Heart left ventricle (tissue), 16 donors: ENCODE data around the gene TSNAX. TPM values are rescaled to one million over a fixed set of nuclear protein-coding genes. Genes with fewer than 3 reads are reported as not detected.
A peak's percentile ranks its signal among the peaks of the same experiment; 100 is the strongest.

Experiments
- ATAC-seq, 4 donors: fragments of 200-7000 bp; cut with Tn5 transposase; one replicate each; pipeline ENCODE4 v1.9.1; 2020 to 2022; ENCODE audit warnings: moderate library complexity in 4 of 4, mild to moderate bottlenecking in 3 of 4, moderate number of reproducible peaks in 1 of 4
- DNase-seq, 5 donors: peaks; one replicate each; pipeline ENCODE4 v3.0.0-alpha.2; 2020
- H3K27ac ChIP-seq, 12 donors: fragments of 200-600 bp; sonication (generic) in 4 of 12; one replicate each; pipeline versions ENCODE4 v1.5.0 to v1.8.0; 2016 to 2022; ENCODE audit warnings: mild to moderate bottlenecking in 2 of 12
- H3K27me3 ChIP-seq, 9 donors: fragments of 200-600 bp; sonication (generic) in 2 of 9; one replicate each; pipeline versions ENCODE4 v1.5.1 to v1.8.0; 2016 to 2022; ENCODE audit warnings: mild to moderate bottlenecking in 3 of 9
- H3K36me3 ChIP-seq, 9 donors: fragments of 200-600 bp; sonication (generic) in 2 of 9; one replicate each; pipeline versions ENCODE4 v1.5.0 to v1.8.0; 2018 to 2022; ENCODE audit warnings: mild to moderate bottlenecking in 2 of 9
- H3K4me1 ChIP-seq, 12 donors: fragments of 200-600 bp; sonication (generic) in 4 of 12; one replicate each; pipeline versions ENCODE4 v1.5.0 to v1.8.0; 2016 to 2022; ENCODE audit warnings: mild to moderate bottlenecking in 3 of 12
- H3K4me3 ChIP-seq, 12 donors: fragments of 200-600 bp; sonication (generic) in 4 of 12; one replicate each; pipeline versions ENCODE4 v1.5.0 to v1.8.0; 2017 to 2022; ENCODE audit warnings: mild to moderate bottlenecking in 9 of 12, moderate library complexity in 4 of 12
- H3K9me3 ChIP-seq, 12 donors: fragments of 200-600 bp; sonication (generic) in 4 of 12; one replicate each; pipeline versions ENCODE4 v1.5.0 to v1.8.0; 2016 to 2022; ENCODE audit warnings: mild to moderate bottlenecking in 1 of 12
- POLR2A ChIP-seq, 2 donors: fragments of 450-650 bp; IDR thresholded peaks; one replicate each; pipeline ENCODE4 v1.6.1; 2017; ENCODE audit warnings: antibody characterized with exemption in 2 of 2, mild to moderate bottlenecking in 2 of 2, moderate library complexity in 2 of 2
- WGBS, 4 donors: extraction: QIAGEN DNeasy Blood & Tissue Kit in 2 of 4; methylation state at CpG; one replicate each; pipeline versions ENCODE4 v1.1.5 to v1.1.7; 2013 to 2018; 5-methylcytosine and 5-hydroxymethylcytosine counted together
- intact Hi-C, 10 donors: fragments of 100-400 bp; cut with DNase I; formaldehyde crosslinking; loops; one replicate each; pipeline versions ENCODE4 v1.11.1 to v1.14.2; 2022
- polyA plus RNA-seq, 2 donors: library from polyadenylated mRNA; stranded (reverse); fragments of 200-250 nt; gene quantifications; one replicate each; pipeline ENCODE4 v1.2.3, GENCODE V29; 2013
- total RNA-seq, 9 donors: library from RNA; depleted of rRNA in 2 of 9; stranded (reverse); fragments of >200 nt in 2 of 9; fragmentation: NEBNext Ultra II Directional in 3 of 9; extraction: Animal tissue kit (Norgen Biotek cat#: 25700) in 3 of 9; gene quantifications; one replicate each; pipeline versions ENCODE4 v1.1.0 to v1.2.4, GENCODE V29; 2016 to 2023
- TF ChIP-seq, protein P1 (sequence below), 12 donors: fragments of 200-600 bp; sonication (generic) in 4 of 12; IDR thresholded peaks; one replicate each; pipeline versions ENCODE4 v1.5.0 to v1.8.0; 2018 to 2022; ENCODE audit warnings: antibody characterized with exemption in 12 of 12, mild to moderate bottlenecking in 5 of 12
- donor health status: ischemic (EF 13 %, LVEDD 7.1; RV severe dilation, severe dysfunction).
- donor health status: healthy with polysubstance abuse.
- donor health status: DM: no; HTN: yes; CAD: no.
- donor health status: DM: no; HTN: no; CAD: no.
- donor health status: ischemic (EF 25% LVEDD 6.9; RV normal size, moderate dysfunction).
- donor health status: ischemic (EF 25% LVEDD 5.7; RV mildly dilated, moderate dysfunction).
- donor health status: healthy.
- donor health status: DM: yes; HTN: yes; CAD: no.
- donor health status: ischemic (EF 35%, LVEDD 5.7; RV mildly dilated, moderate dysfunction).
- donor health status: nonischemic (EF 11% LVEDD 7.7; RV severe dilation, severe dysfunction).
- donor health status: DM: yes; HTN: yes; CAD: no.
- donor health status: PGD.
- donor health status: ischemic (EF 29% LVEDD 5.4; RV normal size, mild dysfunction).
- donor health status: nonischemic (EF 23%, LVEDD 6.1; RV moderate dilation, normal function).

The TSNAX gene
- total and polyA plus RNA-seq, 11 donors: 9.7 to 43.5 (median 31.7) TPM

DNA sequence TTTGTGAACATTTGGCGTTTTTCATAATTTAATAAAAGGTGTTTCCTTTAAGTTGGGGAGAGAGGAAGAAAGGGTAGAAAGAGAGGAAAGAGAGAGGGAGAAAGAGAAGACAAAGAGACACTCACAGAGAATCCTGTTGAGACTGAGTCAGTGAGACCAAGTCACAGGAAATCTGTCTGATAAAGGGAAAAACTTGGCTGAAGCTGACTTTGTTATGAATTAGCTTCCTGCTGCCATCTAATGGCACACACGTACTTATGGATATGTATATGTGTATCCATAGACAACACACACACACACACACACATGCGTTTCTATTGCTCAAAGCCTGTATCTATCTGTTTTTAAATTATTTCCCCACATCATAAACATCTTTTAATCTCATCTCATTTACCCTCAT is 55.6 kb downstream of the TSNAX start:
- peaks cover 0 to 13% (median 0%) of the 10 kb centered on the region in 12 donors for H3K4me1 ChIP-seq
- no peaks in the 10 kb centered on the region for H3K36me3 ChIP-seq
- ATAC-seq (peak in 1 of 4 donors; percentile 28), DNase-seq (no peak)
- no peaks in the 10 kb centered on the region for H3K27me3 ChIP-seq
- intact Hi-C loops: no loop called here
- H3K9me3 ChIP-seq: no peaks in the 10 kb centered on the region
- TF ChIP-seq POLR2A (IDR thresholded peaks at IDR 0.05): no peak
- TF ChIP-seq, protein P1, sequence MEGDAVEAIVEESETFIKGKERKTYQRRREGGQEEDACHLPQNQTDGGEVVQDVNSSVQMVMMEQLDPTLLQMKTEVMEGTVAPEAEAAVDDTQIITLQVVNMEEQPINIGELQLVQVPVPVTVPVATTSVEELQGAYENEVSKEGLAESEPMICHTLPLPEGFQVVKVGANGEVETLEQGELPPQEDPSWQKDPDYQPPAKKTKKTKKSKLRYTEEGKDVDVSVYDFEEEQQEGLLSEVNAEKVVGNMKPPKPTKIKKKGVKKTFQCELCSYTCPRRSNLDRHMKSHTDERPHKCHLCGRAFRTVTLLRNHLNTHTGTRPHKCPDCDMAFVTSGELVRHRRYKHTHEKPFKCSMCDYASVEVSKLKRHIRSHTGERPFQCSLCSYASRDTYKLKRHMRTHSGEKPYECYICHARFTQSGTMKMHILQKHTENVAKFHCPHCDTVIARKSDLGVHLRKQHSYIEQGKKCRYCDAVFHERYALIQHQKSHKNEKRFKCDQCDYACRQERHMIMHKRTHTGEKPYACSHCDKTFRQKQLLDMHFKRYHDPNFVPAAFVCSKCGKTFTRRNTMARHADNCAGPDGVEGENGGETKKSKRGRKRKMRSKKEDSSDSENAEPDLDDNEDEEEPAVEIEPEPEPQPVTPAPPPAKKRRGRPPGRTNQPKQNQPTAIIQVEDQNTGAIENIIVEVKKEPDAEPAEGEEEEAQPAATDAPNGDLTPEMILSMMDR (IDR thresholded peaks at IDR 0.05): peak in 1 of 12 donors; percentile 31
- peak overlapping the region in 2 of 12 donors; percentile 0 to 37 for H3K27ac ChIP-seq
- no peak overlapping the region for H3K4me3 ChIP-seq
- 29 to 44% (median 33%) methylated on average over 3 of the region's 3 CpGs for WGBS, 4 donors

DNA sequence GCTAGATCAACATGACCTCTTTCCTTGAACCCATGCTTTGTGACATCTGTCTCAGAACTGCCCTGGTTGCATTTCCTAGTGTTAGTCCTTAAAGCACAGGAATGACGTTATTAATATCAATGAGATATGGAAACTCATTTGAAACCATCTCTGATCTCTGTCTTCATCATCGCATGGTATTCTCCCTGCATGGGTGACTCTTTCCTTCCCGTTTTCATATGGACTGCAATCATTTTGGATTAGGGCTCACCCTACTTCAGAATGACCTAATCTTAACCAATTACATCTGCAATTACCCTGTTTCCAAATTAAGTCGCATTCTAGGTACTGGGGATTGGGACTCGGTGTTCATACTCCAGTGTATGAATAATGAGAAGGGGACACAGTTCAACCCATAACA is 56.5 kb downstream of the TSNAX start:
- Histone ChIP-seq H3K36me3 (no peaks in the 10 kb centered on the region), H3K4me1 (peaks cover 0 to 14% (median 0%) of the 10 kb centered on the region in 12 donors), H3K9me3 (no peaks in the 10 kb centered on the region), H3K4me3 (no peak overlapping the region), H3K27me3 (no peaks in the 10 kb centered on the region), H3K27ac (no peak overlapping the region)
- no peak for TF ChIP-seq POLR2A (IDR thresholded peaks at IDR 0.05)
- TF ChIP-seq, protein P1 (IDR thresholded peaks at IDR 0.05): no peak
- no peak for ATAC-seq
- intact Hi-C loops: loop anchor here in 3 of 10 donors (5.0 kb wide), 2 partner anchors 53 to 228 kb away; no protein-coding TSS in a partner anchor
- WGBS, 4 donors: 72 to 83% (median 78%) methylated on average over 5 of the region's 5 CpGs
- no peak for DNase-seq

DNA sequence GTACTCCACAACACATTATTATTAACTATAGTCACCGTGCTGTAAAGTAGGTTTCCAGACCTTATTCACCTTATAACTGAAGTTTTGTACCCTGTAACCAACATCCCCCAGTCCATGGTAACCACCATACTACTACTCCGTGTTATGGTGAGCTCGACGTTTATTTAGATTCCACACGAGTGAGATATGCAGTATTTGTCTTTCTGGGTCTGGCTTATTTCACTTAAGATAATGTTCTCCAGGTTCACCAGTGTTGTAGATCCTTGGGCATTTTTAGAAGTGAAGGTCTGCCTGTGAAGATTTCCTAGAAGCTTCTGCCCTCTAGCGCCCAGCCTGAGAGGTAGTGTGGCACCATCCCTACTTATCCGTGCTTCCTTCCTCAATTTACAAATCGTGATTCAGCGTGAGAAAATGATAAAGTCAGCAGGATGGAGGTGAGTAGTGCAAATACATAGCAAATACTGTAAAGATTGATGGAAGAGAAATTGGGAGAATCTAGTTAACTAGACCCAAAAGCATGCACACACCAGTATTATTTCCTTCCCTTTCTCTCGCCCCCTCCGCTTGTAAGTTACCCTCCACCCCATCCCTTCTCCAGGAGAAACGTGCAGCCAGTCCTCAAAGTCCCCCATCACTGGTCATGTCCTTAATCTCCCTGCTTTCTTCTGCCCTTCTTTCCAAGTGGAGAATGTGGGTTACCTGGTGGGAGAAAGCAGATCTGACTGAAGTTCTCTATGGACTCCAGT is 62.2 kb downstream of the TSNAX start:
- ATAC-seq: peak; percentile 64 to 95 (median 92)
- Histone ChIP-seq H3K27me3 (no peaks in the 10 kb centered on the region), H3K4me1 (peaks cover 0 to 16% (median 6%) of the 10 kb centered on the region in 12 donors), H3K4me3 (no peak overlapping the region), H3K36me3 (no peaks in the 10 kb centered on the region), H3K27ac (peak overlapping the region in 1 of 12 donors; percentile 10), H3K9me3 (no peaks in the 10 kb centered on the region)
- DNase-seq: peak in 4 of 5 donors; percentile 47 to 70 (median 53)
- TF ChIP-seq, protein P1 (IDR thresholded peaks at IDR 0.05): peak; percentile 65 to 85 (median 76)
- no peak for TF ChIP-seq POLR2A (IDR thresholded peaks at IDR 0.05)
- intact Hi-C loops: loop anchor here in 7 of 10 donors (1.0 to 10.0 kb wide), 8 partner anchors 58 to 346 kb away; partner anchors contain the start of genes EGLN1 (in 2 of the 7) and GNPAT (in 1 of the 7)
- 17 to 19% (median 18%) methylated on average over 12 of the region's 12 CpGs for WGBS, 4 donors

DNA sequence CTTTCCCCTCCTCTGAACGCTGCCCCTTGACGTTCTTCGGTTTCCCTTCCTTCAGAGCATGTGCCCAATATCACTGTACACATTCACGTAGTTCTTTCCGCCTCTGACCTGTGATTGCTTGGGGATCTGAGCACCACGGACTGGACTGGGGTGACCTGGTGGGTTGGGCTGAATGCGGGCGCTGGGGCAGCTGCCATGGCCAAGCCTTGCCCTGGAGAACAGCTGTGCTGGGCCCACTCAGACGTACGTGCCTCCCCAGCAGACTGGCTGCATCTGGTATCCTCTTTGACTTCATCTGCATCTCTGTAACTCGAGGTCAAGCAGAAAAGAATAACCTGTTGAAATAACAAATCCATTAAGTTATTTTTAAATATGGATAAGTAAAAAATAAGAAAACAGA is 63.0 kb downstream of the TSNAX start:
- Histone ChIP-seq H3K36me3 (no peaks in the 10 kb centered on the region), H3K27me3 (no peaks in the 10 kb centered on the region), H3K4me1 (peaks cover 0 to 23% (median 7%) of the 10 kb centered on the region in 12 donors), H3K27ac (peak overlapping the region in 1 of 12 donors; percentile 10), H3K4me3 (no peak overlapping the region), H3K9me3 (no peaks in the 10 kb centered on the region)
- ATAC-seq (peak in 1 of 4 donors; percentile 18), DNase-seq (no peak)
- WGBS, 4 donors: 50 to 69% (median 60%) methylated on average over 11 of the region's 11 CpGs
- intact Hi-C loops: loop anchor here in 7 of 10 donors (2.0 to 10.0 kb wide), 6 partner anchors 59 to 347 kb away; partner anchors contain the start of genes EGLN1 (in 2 of the 7) and GNPAT (in 1 of the 7)
- TF ChIP-seq, protein P1 (IDR thresholded peaks at IDR 0.05): no peak
- no peak for TF ChIP-seq POLR2A (IDR thresholded peaks at IDR 0.05)
